ENCODE results near the gene OCEL1.

DNA sequence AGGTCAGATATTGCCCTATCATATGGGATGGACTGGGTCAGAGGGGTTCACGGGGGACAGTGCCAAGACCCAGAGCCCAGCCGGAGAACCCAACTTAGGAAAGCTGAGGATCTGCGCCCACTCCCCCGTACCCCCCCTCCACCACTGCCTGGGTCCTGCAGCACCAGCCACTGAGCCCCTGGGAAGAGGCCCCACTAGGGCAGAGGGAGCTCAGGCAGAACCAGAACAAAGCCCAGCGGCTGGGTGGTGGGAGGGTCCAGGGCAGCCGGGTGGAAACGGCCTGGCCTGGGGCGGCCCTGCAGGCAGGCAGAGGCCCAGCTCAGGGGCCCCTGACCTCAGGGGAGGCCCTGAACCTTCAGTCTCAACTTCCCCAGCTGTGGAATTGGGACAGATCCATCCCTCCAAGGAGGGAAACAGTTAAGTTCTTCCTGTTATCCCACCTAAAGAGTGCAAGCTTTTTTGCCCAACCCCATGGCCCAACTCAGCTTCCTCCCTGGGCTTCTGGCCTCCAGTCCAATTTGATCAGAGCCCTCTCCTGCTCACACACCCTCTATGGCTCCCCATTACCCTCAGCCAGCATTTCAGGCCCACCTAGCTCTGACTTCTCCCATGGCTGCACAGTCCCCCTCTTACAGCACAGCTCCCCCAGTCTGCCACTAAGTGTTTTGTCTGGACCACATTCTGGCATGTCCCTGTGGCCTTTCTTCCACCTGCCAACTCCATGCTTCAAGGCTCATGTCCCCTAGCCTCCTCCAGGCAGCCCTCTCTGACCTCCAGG is 16.6 kb downstream of the OCEL1 start:
- TF ChIP-seq, protein P1, sequence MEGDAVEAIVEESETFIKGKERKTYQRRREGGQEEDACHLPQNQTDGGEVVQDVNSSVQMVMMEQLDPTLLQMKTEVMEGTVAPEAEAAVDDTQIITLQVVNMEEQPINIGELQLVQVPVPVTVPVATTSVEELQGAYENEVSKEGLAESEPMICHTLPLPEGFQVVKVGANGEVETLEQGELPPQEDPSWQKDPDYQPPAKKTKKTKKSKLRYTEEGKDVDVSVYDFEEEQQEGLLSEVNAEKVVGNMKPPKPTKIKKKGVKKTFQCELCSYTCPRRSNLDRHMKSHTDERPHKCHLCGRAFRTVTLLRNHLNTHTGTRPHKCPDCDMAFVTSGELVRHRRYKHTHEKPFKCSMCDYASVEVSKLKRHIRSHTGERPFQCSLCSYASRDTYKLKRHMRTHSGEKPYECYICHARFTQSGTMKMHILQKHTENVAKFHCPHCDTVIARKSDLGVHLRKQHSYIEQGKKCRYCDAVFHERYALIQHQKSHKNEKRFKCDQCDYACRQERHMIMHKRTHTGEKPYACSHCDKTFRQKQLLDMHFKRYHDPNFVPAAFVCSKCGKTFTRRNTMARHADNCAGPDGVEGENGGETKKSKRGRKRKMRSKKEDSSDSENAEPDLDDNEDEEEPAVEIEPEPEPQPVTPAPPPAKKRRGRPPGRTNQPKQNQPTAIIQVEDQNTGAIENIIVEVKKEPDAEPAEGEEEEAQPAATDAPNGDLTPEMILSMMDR (IDR thresholded peaks at IDR 0.05), result no peak
- TF ChIP-seq POLR2A (IDR thresholded peaks at IDR 0.05), result no peak
